Measurements from ENCODE around the gene RIMS1.

- no peak for TF ChIP-seq ZNF70 (CRISPR knock-in tag; IDR thresholded peaks at IDR 0.05)
- no peak for TF ChIP-seq ZFP3 (CRISPR knock-in tag; IDR thresholded peaks at IDR 0.05)
- no peak for TF ChIP-seq ZC3H10 (CRISPR knock-in tag; IDR thresholded peaks at IDR 0.05)
- no peak for TF ChIP-seq ZNF565 (CRISPR knock-in tag; conservative IDR thresholded peaks at IDR 0.05; ENCODE audit: low read depth)
- TF ChIP-seq RARB (CRISPR knock-in tag; IDR thresholded peaks at IDR 0.05): no peak
- TF ChIP-seq PPARA (CRISPR knock-in tag; IDR thresholded peaks at IDR 0.05; ENCODE audit: borderline replicate concordance): no peak
Measured at GRCh38 chr6:72002415-72002814, 116.1 kb downstream of the RIMS1 start.
